GM10266 (cell line): ENCODE results near the gene LTBP3.

Experiments used
- DNase-seq: peaks from one replicate; pipeline ENCODE4 v3.0.0; 2012; ENCODE audit errors: extremely low spot score
- TF ChIP-seq, protein P1 (sequence below): IDR thresholded peaks from 2 replicates; pipeline ENCODE4 v1.5.1; 2012; ENCODE audit warnings: mild to moderate bottlenecking, low read depth; ENCODE audit not compliant: control insufficient read depth, insufficient read depth; ENCODE audit errors: missing control alignments

Gene LTBP3

GRCh38 chr11:65556470-65557279 is 1.5 kb downstream of the LTBP3 start:
- TF ChIP-seq, protein P1, sequence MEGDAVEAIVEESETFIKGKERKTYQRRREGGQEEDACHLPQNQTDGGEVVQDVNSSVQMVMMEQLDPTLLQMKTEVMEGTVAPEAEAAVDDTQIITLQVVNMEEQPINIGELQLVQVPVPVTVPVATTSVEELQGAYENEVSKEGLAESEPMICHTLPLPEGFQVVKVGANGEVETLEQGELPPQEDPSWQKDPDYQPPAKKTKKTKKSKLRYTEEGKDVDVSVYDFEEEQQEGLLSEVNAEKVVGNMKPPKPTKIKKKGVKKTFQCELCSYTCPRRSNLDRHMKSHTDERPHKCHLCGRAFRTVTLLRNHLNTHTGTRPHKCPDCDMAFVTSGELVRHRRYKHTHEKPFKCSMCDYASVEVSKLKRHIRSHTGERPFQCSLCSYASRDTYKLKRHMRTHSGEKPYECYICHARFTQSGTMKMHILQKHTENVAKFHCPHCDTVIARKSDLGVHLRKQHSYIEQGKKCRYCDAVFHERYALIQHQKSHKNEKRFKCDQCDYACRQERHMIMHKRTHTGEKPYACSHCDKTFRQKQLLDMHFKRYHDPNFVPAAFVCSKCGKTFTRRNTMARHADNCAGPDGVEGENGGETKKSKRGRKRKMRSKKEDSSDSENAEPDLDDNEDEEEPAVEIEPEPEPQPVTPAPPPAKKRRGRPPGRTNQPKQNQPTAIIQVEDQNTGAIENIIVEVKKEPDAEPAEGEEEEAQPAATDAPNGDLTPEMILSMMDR = no peak
- no peak for DNase-seq

DNA sequence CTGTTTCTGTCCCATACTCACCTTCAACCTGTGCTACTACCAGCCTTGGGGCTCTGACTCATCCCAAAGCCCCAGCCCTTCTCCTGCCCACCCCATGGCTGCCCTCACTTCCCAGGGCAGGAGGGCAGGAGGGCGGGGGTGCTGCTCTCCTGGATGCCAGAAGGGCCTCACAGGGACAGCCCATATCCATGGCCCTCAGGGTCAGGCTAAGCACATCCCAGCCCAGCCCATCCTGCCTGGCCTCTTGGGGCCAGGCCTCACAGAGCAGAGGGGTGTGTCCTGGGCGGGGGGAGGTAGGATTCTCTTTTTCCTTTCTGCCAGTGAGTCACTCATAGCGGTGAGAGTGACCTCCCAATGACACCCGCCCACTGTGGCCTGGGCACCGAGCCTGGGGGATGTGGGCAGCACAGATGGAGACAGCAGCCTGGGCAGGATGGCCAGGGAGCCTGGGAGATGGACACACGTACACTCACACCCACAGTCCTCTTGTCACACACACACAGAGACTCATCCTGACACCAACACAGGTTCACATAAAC is 2.4 kb downstream of the LTBP3 start:
- DNase-seq = no peak

DNA sequence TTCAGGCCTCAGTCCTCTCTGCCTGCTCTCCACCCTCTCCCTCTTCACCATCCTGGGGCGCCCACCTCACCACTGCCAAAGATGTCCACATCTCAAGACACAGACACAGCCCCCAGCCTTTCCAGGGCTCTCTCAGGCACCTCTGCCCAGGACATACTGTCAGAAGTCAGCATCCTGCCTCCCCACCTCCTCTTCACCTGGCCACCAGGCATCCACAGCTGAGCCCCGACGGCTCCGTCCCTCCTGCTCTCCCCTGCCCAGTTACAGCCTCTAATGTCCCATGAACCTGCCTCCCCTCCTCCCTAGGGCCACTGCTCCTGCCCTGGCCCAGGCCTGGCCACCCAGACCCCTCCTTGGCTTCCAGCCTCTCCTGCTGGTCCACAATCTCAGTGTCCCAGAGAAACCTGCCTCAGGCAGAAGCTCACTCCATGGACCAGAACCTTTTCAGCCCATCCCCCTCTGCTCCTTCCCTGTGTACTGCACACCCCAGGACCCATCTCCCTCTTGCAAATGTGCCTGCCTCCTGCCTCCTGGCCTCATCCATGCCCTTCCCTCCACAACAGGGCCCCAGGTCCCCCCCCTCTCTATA is 3.2 kb downstream of the LTBP3 start:
- TF ChIP-seq, protein P1 = no peak
- DNase-seq = no peak

More for the DNA sequence above, 2.4 kb downstream of the LTBP3 start:
- TF ChIP-seq, protein P1 = no peak

DNA sequence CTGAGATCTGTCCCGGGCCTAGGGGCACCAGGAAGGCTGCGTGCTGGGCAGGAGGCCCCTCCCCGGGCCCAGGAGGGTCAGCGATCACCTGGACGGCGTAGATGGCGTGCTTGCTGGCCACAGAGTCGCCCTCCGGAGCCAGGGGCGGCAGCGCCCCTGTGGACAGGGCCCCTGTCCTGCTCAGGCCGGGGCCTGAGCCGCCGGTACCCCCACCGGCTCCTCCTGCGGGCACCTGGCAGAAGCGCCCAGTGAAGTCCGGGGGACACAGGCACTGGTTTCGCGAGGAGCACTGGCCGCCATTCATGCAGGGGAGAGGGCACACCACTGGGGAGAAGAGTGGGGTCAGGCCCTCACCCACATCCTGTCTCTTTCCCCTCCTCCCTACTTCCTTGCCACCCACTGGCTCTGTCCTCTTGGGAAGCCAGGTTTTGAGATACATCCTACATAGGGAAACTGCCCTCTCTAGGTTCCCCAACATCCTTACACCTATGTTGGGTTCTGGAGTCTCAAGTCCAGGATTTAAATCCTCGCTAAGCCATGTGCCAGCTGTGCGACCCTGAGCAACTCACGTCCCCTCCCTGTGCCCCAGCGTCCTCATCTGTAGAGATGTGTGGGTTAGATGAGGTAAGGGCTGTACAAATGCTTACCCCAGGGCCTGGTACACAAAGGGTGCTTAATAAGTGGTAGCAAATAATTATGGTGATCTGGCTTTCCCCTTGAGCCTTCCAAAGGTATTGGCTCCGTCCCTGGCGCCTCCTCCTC is 3.9 kb downstream of the LTBP3 start:
- DNase-seq = no peak
- TF ChIP-seq, protein P1 = no peak

- TF ChIP-seq, protein P1 = no peak
- DNase-seq = no peak
These were observed 4.7 kb downstream of the LTBP3 start for GRCh38 chr11:65553301-65554001.

GRCh38 chr11:65552388-65552951 is 5.7 kb downstream of the LTBP3 start:
- TF ChIP-seq, protein P1 = no peak
- DNase-seq = no peak
